T-helper 2 cell treated with Interferon-gamma antibody and Interleukin-4, amounts not matched to agents 100 ng/mL and 5 ng/mL, for 36 hours (primary cell): ENCODE data around the gene DSG2. TPM values are rescaled to one million over a fixed set of nuclear protein-coding genes. Genes with fewer than 3 reads are reported as not detected.

Source experiments
- intact Hi-C: fragments of 100-400 bp; cut with micrococcal nuclease; formaldehyde crosslinking; loops from one replicate; pipeline ENCODE4 v1.15.1; 2023
- total RNA-seq: library from RNA; stranded (reverse); gene quantifications from 2 replicates; pipeline ENCODE4 v1.2.3, GENCODE V29; 2022

Gene DSG2
- total RNA-seq, 1 donor from 2014 or later, result 1.2 TPM

- intact Hi-C loops, result no loop called here
Measured at GRCh38 chr18:31587529-31587928, 89.6 kb downstream of the DSG2 start.

- intact Hi-C loops, result no loop called here
Measured at GRCh38 chr18:31590570-31590969, 92.6 kb downstream of the DSG2 start.

DNA sequence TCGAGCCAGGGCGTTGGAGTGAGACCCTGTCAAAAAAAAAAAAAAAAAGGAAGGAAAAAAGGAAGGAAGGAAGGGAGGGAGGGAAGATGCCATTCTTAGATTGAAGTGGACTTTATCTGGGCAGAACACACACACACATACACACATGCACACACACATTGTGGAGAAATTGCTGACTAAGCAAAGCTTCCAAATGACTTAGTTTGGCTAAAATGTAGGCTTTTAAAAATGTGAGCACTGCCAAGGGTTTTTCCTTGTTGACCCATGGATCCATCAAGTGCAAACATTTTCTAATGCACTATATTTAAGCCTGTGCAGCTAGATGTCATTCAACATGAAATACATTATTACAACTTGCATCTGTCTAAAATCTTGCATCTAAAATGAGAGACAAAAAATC, 93.1 kb downstream of the DSG2 start:
- intact Hi-C loops, result no loop called here

- intact Hi-C loops, result no loop called here
Measured at GRCh38 chr18:31591628-31592027, 93.7 kb downstream of the DSG2 start, which contains the start of gene TTR. Gene TTR, plus strand, starts transcription at chr18:31591877. Its CDS starts 26 bp downstream, at chr18:31591903.

DNA sequence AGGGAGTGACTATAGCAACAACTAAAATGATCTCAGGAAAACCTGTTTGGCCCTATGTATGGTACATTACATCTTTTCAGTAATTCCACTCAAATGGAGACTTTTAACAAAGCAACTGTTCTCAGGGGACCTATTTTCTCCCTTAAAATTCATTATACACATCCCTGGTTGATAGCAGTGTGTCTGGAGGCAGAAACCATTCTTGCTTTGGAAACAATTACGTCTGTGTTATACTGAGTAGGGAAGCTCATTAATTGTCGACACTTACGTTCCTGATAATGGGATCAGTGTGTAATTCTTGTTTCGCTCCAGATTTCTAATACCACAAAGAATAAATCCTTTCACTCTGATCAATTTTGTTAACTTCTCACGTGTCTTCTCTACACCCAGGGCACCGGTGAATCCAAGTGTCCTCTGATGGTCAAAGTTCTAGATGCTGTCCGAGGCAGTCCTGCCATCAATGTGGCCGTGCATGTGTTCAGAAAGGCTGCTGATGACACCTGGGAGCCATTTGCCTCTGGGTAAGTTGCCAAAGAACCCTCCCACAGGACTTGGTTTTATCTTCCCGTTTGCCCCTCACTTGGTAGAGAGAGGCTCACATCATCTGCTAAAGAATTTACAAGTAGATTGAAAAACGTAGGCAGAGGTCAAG, 94.7 kb downstream of the DSG2 start:
- intact Hi-C loops, result no loop called here

- intact Hi-C loops, result no loop called here
Measured at GRCh38 chr18:31595121-31595771, 97.3 kb downstream of the DSG2 start.

DNA sequence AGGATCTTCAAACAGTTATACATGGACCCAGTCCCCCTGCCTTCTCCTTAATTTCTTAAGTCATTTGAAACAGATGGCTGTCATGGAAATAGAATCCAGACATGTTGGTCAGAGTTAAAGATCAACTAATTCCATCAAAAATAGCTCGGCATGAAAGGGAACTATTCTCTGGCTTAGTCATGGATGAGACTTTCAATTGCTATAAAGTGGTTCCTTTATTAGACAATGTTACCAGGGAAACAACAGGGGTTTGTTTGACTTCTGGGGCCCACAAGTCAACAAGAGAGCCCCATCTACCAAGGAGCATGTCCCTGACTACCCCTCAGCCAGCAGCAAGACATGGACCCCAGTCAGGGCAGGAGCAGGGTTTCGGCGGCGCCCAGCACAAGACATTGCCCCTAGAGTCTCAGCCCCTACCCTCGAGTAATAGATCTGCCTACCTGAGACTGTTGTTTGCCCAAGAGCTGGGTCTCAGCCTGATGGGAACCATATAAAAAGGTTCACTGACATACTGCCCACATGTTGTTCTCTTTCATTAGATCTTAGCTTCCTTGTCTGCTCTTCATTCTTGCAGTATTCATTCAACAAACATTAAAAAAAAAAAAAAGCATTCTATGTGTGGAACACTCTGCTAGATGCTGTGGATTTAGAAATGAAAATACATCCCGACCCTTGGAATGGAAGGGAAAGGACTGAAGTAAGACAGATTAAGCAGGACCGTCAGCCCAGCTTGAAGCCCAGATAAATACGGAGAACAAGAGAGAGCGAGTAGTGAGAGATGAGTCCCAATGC, 98.3 kb downstream of the DSG2 start:
- intact Hi-C loops, result no loop called here

DNA sequence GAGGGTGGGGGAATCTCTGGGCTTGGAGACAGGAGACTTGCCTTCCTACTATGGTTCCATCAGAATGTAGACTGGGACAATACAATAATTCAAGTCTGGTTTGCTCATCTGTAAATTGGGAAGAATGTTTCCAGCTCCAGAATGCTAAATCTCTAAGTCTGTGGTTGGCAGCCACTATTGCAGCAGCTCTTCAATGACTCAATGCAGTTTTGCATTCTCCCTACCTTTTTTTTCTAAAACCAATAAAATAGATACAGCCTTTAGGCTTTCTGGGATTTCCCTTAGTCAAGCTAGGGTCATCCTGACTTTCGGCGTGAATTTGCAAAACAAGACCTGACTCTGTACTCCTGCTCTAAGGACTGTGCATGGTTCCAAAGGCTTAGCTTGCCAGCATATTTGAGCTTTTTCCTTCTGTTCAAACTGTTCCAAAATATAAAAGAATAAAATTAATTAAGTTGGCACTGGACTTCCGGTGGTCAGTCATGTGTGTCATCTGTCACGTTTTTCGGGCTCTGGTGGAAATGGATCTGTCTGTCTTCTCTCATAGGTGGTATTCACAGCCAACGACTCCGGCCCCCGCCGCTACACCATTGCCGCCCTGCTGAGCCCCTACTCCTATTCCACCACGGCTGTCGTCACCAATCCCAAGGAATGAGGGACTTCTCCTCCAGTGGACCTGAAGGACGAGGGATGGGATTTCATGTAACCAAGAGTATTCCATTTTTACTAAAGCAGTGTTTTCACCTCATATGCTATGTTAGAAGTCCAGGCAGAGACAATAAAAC, 100.2 kb downstream of the DSG2 start:
- intact Hi-C loops, result no loop called here

Other genes with a start within 250 kb of the DSG2 start
- gene DSG1, start 180.0 kb upstream of the DSG2 start, total RNA-seq, result not detected in 2 replicates
- gene DSG4, start 121.4 kb upstream of the DSG2 start, total RNA-seq, result not detected in 2 replicates
- gene DSG3, start 50.4 kb upstream of the DSG2 start, total RNA-seq, result not detected in 2 replicates
- not detected in 2 replicates for gene TTR, start 93.7 kb downstream of the DSG2 start, total RNA-seq
- gene B4GALT6, start 186.4 kb downstream of the DSG2 start, total RNA-seq, result 2.1 TPM in 2 replicates